ENCODE measurements around the gene AFMID.

DNA sequence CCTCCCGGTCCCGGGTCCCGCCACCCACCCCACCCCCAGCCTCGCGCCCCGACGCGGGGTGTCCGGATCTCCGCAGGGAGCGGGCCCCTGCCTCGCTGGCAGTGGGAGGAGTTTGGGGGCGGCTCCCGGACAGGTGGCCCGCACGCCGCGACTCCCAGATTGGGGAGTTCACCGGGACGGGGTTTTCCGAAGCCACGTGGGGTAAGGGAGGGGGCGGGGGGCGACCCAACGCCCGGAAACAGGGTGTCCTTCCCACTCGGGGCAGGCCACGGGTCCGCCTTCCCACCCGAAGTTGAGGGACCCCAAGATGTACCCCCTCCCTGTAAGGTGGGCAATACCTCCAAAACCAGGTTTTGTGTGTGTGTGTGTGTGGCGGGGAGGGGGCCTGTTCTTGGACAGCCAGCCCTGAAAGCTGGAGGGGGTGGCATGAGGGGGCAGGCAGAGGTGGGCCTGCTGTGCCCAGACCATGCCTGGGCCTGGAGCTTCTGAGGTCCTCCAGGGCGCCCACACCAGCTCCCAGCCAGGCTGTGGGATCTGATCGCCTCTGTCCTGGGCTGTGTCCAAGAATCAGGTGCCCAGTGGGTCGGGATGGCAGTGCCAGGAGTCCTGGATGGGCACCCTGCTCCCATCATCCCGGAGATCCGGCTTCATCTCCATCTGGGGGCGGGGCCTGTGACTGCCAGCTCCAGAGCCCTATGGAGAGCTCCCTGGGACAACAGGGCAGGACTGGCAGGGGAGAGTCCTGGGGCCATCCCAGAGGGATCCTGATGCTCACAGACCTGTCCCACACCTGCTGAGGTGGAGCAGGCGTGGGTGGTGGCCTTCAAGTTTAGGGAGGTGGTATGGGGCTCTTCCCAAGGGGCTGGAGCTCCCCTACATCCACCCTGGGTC is 18.0 kb upstream of the AFMID start:
- no peak for TF ChIP-seq POLR2A (IDR thresholded peaks at IDR 0.05)
- TF ChIP-seq, protein P1, sequence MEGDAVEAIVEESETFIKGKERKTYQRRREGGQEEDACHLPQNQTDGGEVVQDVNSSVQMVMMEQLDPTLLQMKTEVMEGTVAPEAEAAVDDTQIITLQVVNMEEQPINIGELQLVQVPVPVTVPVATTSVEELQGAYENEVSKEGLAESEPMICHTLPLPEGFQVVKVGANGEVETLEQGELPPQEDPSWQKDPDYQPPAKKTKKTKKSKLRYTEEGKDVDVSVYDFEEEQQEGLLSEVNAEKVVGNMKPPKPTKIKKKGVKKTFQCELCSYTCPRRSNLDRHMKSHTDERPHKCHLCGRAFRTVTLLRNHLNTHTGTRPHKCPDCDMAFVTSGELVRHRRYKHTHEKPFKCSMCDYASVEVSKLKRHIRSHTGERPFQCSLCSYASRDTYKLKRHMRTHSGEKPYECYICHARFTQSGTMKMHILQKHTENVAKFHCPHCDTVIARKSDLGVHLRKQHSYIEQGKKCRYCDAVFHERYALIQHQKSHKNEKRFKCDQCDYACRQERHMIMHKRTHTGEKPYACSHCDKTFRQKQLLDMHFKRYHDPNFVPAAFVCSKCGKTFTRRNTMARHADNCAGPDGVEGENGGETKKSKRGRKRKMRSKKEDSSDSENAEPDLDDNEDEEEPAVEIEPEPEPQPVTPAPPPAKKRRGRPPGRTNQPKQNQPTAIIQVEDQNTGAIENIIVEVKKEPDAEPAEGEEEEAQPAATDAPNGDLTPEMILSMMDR (IDR thresholded peaks at IDR 0.05 in 4 of 5, conservative IDR thresholded peaks at IDR 0.05 in 1 of 5): no peak
